Urothelium cell line (cell line): ENCODE measurements around the gene SLCO3A1.

ENCODE experiments used
- DNase-seq: peaks from one replicate; pipeline ENCODE4 v3.0.0; 2011; ENCODE audit warnings: low spot score, mixed read lengths
- FAIRE-seq: peaks from 2 replicates; lab custom pipeline; 2011; peaks lifted over from hg19 to GRCh38; lab: Jason Lieb, UNC

SLCO3A1 gene

GRCh38 chr15:91936182-91936775 is 82.8 kb downstream of the SLCO3A1 start:
- DNase-seq (no peak), FAIRE-seq (no peak)

GRCh38 chr15:91936927-91937326 is 83.4 kb downstream of the SLCO3A1 start:
- DNase-seq, result no peak

GRCh38 chr15:91938136-91938535 is 84.6 kb downstream of the SLCO3A1 start:
- FAIRE-seq (no peak), DNase-seq (no peak)

More at GRCh38 chr15:91936927-91937326, 83.4 kb downstream of the SLCO3A1 start:
- no peak for FAIRE-seq

- no peak for DNase-seq
- no peak for FAIRE-seq
Measured at GRCh38 chr15:91939403-91939831, 85.9 kb downstream of the SLCO3A1 start.

- DNase-seq, result no peak
- no peak for FAIRE-seq
Measured at GRCh38 chr15:91940496-91941381, 87.2 kb downstream of the SLCO3A1 start.

GRCh38 chr15:91941871-91942658 is 88.6 kb downstream of the SLCO3A1 start:
- DNase-seq, result no peak

GRCh38 chr15:91942720-91943394 is 89.3 kb downstream of the SLCO3A1 start:
- no peak for FAIRE-seq
- peak; percentile 41 for DNase-seq

More at GRCh38 chr15:91941871-91942658, 88.6 kb downstream of the SLCO3A1 start:
- no peak for FAIRE-seq

GRCh38 chr15:91944331-91944730 is 90.8 kb downstream of the SLCO3A1 start:
- FAIRE-seq, result no peak
- no peak for DNase-seq

- no peak for FAIRE-seq
- DNase-seq, result no peak
Measured at GRCh38 chr15:91945385-91945784, 91.9 kb downstream of the SLCO3A1 start.

- FAIRE-seq, result no peak
Measured at GRCh38 chr15:91946075-91946474, 92.6 kb downstream of the SLCO3A1 start.

GRCh38 chr15:91946581-91947292 is 93.2 kb downstream of the SLCO3A1 start:
- DNase-seq, result no peak
- no peak for FAIRE-seq

More at GRCh38 chr15:91946075-91946474, 92.6 kb downstream of the SLCO3A1 start:
- DNase-seq, result no peak

- DNase-seq (no peak), FAIRE-seq (no peak)
Measured at GRCh38 chr15:91947293-91947679, 93.8 kb downstream of the SLCO3A1 start.

- DNase-seq (peak; percentile 79), FAIRE-seq (peak; percentile 44)
Measured at GRCh38 chr15:91947683-91948608, 94.4 kb downstream of the SLCO3A1 start.

- DNase-seq (no peak), FAIRE-seq (no peak)
Measured at GRCh38 chr15:91949361-91949760, 95.9 kb downstream of the SLCO3A1 start.

- DNase-seq (no peak), FAIRE-seq (no peak)
Measured at GRCh38 chr15:91950054-91950453, 96.5 kb downstream of the SLCO3A1 start.

- no peak for FAIRE-seq
- DNase-seq, result no peak
Measured at GRCh38 chr15:91950631-91951329, 97.3 kb downstream of the SLCO3A1 start.

GRCh38 chr15:91952216-91952615 is 98.7 kb downstream of the SLCO3A1 start:
- DNase-seq (no peak), FAIRE-seq (no peak)

GRCh38 chr15:91953432-91953831 is 99.9 kb downstream of the SLCO3A1 start:
- no peak for DNase-seq
- FAIRE-seq, result no peak
